GM12878 (cell line): Measurements from ENCODE around the gene FRMD3. TPM values are rescaled to one million over a fixed set of nuclear protein-coding genes. Genes with fewer than 3 reads are reported as not detected.

Experiments used
- ATAC-seq: fragments of 200-7000 bp; cut with Tn5 transposase; 3 replicates; pipeline ENCODE4 v1.9.1; 2020; ENCODE audit warnings: mild to moderate bottlenecking, moderate library complexity
- BruUV-seq: library from RNA; stranded (reverse); fragments of 400-500 nt; replicated peaks from 2 replicates; lab custom pipeline; 2021; lab: Mats Ljungman, UMichigan
- CTCF ChIA-PET: fragments of 300-600 bp; sonication (Branson Sonifier 250); formaldehyde crosslinking; extraction: SDS; loops from one replicate; lab custom pipeline; 2021; ENCODE audit warnings: inconsistent platforms; lab: Yijun Ruan, JAX
- POLR2A ChIA-PET: fragments of 350-600 bp; formaldehyde crosslinking; extraction: SDS; loops from one replicate; lab custom pipeline; 2021; ENCODE audit warnings: inconsistent platforms; lab: Charles Lee
- RAD21 ChIA-PET: fragments of 300-600 bp; sonication (Branson Sonifier 250); formaldehyde crosslinking; loops from one replicate; lab custom pipeline; 2023; ENCODE audit warnings: antibody characterized with exemption; ENCODE audit not compliant: unreplicated experiment; lab: Charles Lee
- SMC1A ChIA-PET: fragments of 300-600 bp; sonication (Branson Sonifier 250); formaldehyde crosslinking; loops from one replicate; lab custom pipeline; 2023; ENCODE audit not compliant: unreplicated experiment, uncharacterized antibody; lab: Charles Lee
- DNase-seq: peaks from one replicate; pipeline ENCODE4 v3.0.0-alpha.2; 2011; ENCODE audit warnings: low read depth, low spot score
- FAIRE-seq: peaks from 3 replicates; lab custom pipeline; 2011; peaks lifted over from hg19 to GRCh38; lab: Jason Lieb, UNC
- H2AFZ ChIP-seq: 2 replicates; pipeline ENCODE4 v1.6.0; 2011; ENCODE audit warnings: low read depth, low read length, control low read depth; ENCODE audit not compliant: control insufficient read depth
- H3K27ac ChIP-seq: 2 replicates; pipeline ENCODE4 v1.5.1; 2011; ENCODE audit warnings: control low read depth; ENCODE audit not compliant: control insufficient read depth, insufficient read depth
- H3K27me3 ChIP-seq, 2 experiments: replicated peaks in 1 of 2; 2 replicates each; pipeline versions ENCODE4 v1.6.0 to v1.6.1; 2011; ENCODE audit warnings: low read length in 1 of 2; ENCODE audit not compliant: control insufficient read depth in 2 of 2, insufficient read depth in 2 of 2
- H3K36me3 ChIP-seq, 2 experiments: 2 replicates each; pipeline ENCODE4 v1.5.1; 2011; ENCODE audit warnings: low read length in 1 of 2; ENCODE audit not compliant: control insufficient read depth in 2 of 2, insufficient read depth in 2 of 2
- H3K4me1 ChIP-seq: 2 replicates; pipeline ENCODE4 v1.6.1; 2011; ENCODE audit warnings: mild to moderate bottlenecking, low read length, moderate library complexity, mixed read lengths; ENCODE audit not compliant: control insufficient read depth, insufficient read depth
- H3K4me2 ChIP-seq: 2 replicates; pipeline ENCODE4 v1.6.0; 2011; ENCODE audit warnings: control low read depth; ENCODE audit not compliant: control insufficient read depth, insufficient read depth
- H3K4me3 ChIP-seq: fragments of 200-600 bp; sonication (generic); 2 replicates; pipeline ENCODE4 v1.5.1; 2016
- H3K79me2 ChIP-seq: 2 replicates; pipeline ENCODE4 v1.6.0; 2011; ENCODE audit warnings: low read length; ENCODE audit not compliant: control insufficient read depth, insufficient read depth
- H3K9ac ChIP-seq: 2 replicates; pipeline ENCODE4 v1.8.0; 2011; ENCODE audit warnings: low read length, control low read depth, mixed read lengths; ENCODE audit not compliant: control insufficient read depth, insufficient read depth
- H3K9me3 ChIP-seq: replicated peaks from 3 replicates; pipeline ENCODE4 v1.5.1; 2011; ENCODE audit warnings: mild to moderate bottlenecking, low read length; ENCODE audit not compliant: control insufficient read depth, insufficient read depth
- H4K20me1 ChIP-seq: 2 replicates; pipeline ENCODE4 v1.6.0; 2011; ENCODE audit not compliant: control insufficient read depth, insufficient read depth
- BCL11A ChIP-seq: IDR thresholded peaks from 2 replicates; pipeline ENCODE4 v1.6.1; 2011; ENCODE audit warnings: low read depth, low read length
- CBX3 ChIP-seq: fragments of 200-600 bp; sonication (generic); IDR thresholded peaks from 2 replicates; pipeline ENCODE4 v1.6.1; 2016; ENCODE audit warnings: low read depth, borderline replicate concordance
- HDAC6 ChIP-seq: fragments of 200-600 bp; sonication (generic); IDR thresholded peaks from one replicate; pipeline ENCODE4 v1.8.0; 2017; ENCODE audit warnings: antibody characterized with exemption; ENCODE audit not compliant: unreplicated experiment
- IKZF1 ChIP-seq: fragments of 450-650 bp; conservative IDR thresholded peaks from 2 replicates; pipeline ENCODE4 v1.6.1; 2017; ENCODE audit warnings: antibody characterized with exemption, mild to moderate bottlenecking
- RBBP5 ChIP-seq: fragments of 200-600 bp; sonication (generic); conservative IDR thresholded peaks from 2 replicates; pipeline ENCODE4 v1.6.1; 2016
- TAF1 ChIP-seq: IDR thresholded peaks from 2 replicates; pipeline ENCODE4 v1.6.1; 2011; ENCODE audit warnings: mild to moderate bottlenecking, low read depth, low read length, borderline replicate concordance
- ZNF384 ChIP-seq: IDR thresholded peaks from 2 replicates; pipeline ENCODE4 v1.6.1; 2012; ENCODE audit warnings: low read depth, mild to moderate bottlenecking, low read length, improper control_type of control experiment, borderline replicate concordance
- ZSCAN29 ChIP-seq: fragments of 450-650 bp; IDR thresholded peaks from 2 replicates; pipeline ENCODE4 v1.6.1; 2017; ENCODE audit warnings: mild to moderate bottlenecking, moderate library complexity
- ZZZ3 ChIP-seq: IDR thresholded peaks from 2 replicates; pipeline ENCODE4 v1.6.1; 2011; ENCODE audit warnings: low read depth; ENCODE audit not compliant: control insufficient read depth, insufficient read length
- WGBS: methylation state at CpG from one replicate; pipeline ENCODE4 v1.1.6; 2016; ENCODE audit warnings: low lambda C conversion rate; ENCODE audit not compliant: insufficient replicate concordance, insufficient coverage; ENCODE audit errors: missing lambda C conversion rate; 5-methylcytosine and 5-hydroxymethylcytosine counted together
- in situ Hi-C: fragments of 300-500 bp; cut with MboI; formaldehyde crosslinking; loops from 9 replicates; pipeline ENCODE4 v1.14.3; 2018; ENCODE audit warnings: mixed read lengths
- intact Hi-C: fragments of 100-400 bp; cut with micrococcal nuclease; formaldehyde crosslinking; loops from one replicate; pipeline ENCODE4 v1.14.2; 2022; ENCODE audit not compliant: unreplicated experiment
- polyA plus RNA-seq, 11 experiments: library from polyadenylated mRNA; depleted of rRNA in 4 of 11; unstranded in 6 of 11; stranded (reverse) in 5 of 11; fragments of >200 nt; fragmentation: Nextera tagmentation in 4 of 11; fragmentation: Illumina TruSeq in 1 of 11; extraction: Ambion mirVana in 4 of 11; extraction: Trizol in 1 of 11; gene quantifications; 1 replicate in 1 of 11; 2 replicates in 10 of 11; pipeline versions ENCODE4 v1.2.1 to v1.2.3, GENCODE V29; 2011 to 2016; ENCODE audit warnings: inconsistent platforms in 2 of 11, missing spikeins in 2 of 11, low read depth in 1 of 11
- total RNA-seq, 4 experiments: library from RNA; depleted of rRNA in 3 of 4; stranded (reverse); fragments of >200 nt in 3 of 4; fragmentation: Illumina TruSeq in 1 of 4; extraction: Trizol in 1 of 4; gene quantifications; 2 replicates each; pipeline versions ENCODE4 v1.2.1 to v1.2.3, GENCODE V29; 2013 to 2021
- TF ChIP-seq, protein P1 (sequence below): IDR thresholded peaks from 2 replicates; pipeline ENCODE4 v1.6.1; 2011; ENCODE audit warnings: low read depth, mild to moderate bottlenecking, low read length, moderate library complexity, borderline replicate concordance; ENCODE audit errors: extremely low read depth

FRMD3 gene
- total and polyA plus RNA-seq, 10 of the 15 experiments (the other 5 are each of a cell fraction or from before 2014, with no cell fraction given) = 0.04 to 0.68 (median 0.21) TPM; not detected in 1

DNA sequence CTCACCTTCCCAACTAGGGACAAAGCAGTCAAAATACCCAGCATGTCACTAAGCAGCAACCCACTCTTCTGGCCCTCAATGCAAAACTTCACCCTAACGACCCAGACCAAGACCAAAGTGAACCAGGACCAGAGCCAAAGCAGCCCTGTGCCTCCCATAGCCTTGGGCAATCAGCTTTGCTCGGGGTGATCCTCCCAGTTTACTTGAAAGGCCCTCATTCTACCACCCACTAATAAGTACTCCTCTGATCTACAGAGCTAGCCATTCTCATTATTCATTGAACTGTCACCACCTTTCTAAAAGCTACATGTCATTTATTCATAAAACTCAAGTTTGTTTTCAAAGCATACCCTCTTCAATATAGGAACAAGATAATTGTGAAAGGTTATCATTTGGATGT is 221.0 kb downstream of the FRMD3 start:
- no peak for FAIRE-seq
- Histone ChIP-seq H3K27me3 (no peaks in the 10 kb centered on the region), H3K4me3 (no peak overlapping the region), H3K79me2 (no peaks in the 10 kb centered on the region), H3K36me3 (no peaks in the 10 kb centered on the region), H3K4me2 (no peak overlapping the region), H2AFZ (no peak overlapping the region), H4K20me1 (no peaks in the 10 kb centered on the region), H3K9ac (no peak overlapping the region), H3K4me1 (no peaks in the 10 kb centered on the region), H3K9me3 (no peaks in the 10 kb centered on the region), H3K27ac (no peak overlapping the region)
- in situ Hi-C loops = no loop called here
- no peak for DNase-seq
- TF ChIP-seq ZNF384 (no peak), BCL11A (no peak), RBBP5 (no peak), ZZZ3 (no peak), CBX3 (no peak), TAF1 (no peak), IKZF1 (no peak), HDAC6 (no peak), ZSCAN29 (no peak)
- TF ChIP-seq, protein P1, sequence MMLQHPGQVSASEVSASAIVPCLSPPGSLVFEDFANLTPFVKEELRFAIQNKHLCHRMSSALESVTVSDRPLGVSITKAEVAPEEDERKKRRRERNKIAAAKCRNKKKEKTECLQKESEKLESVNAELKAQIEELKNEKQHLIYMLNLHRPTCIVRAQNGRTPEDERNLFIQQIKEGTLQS = no peak
- ChIA-PET RAD21 (no interaction called here), POLR2A (interaction anchor here (0.6 kb wide), 1 partner anchor 132 kb away, joined by 3 read pairs; no protein-coding TSS in a partner anchor), SMC1A (no interaction called here), CTCF (interaction anchor here (1.2 to 2.5 kb wide), 2 partner anchors 18 to 227 kb away, joined by 3 to 8 read pairs; no protein-coding TSS in a partner anchor)
- ATAC-seq = no peak
- intact Hi-C loops = no loop called here
- WGBS = 0% methylated on average over 2 of the region's 2 CpGs
- BruUV-seq = no TSS peak
